HL-60/S4 (cell line): Measurements from ENCODE around the gene UMAD1.
"Not testable (repeated sequence)": the region's sequence is repeated elsewhere in the genome, so short reads cannot be mapped to it uniquely, and the experiment has no call there.

Source experiments
- in situ Hi-C: fragments of 300-500 bp; cut with MboI; formaldehyde crosslinking; loops from 2 replicates; pipeline ENCODE4 v1.14.3; 2022; ENCODE audit warnings: low sequenced_read_pairs

UMAD1 gene

DNA sequence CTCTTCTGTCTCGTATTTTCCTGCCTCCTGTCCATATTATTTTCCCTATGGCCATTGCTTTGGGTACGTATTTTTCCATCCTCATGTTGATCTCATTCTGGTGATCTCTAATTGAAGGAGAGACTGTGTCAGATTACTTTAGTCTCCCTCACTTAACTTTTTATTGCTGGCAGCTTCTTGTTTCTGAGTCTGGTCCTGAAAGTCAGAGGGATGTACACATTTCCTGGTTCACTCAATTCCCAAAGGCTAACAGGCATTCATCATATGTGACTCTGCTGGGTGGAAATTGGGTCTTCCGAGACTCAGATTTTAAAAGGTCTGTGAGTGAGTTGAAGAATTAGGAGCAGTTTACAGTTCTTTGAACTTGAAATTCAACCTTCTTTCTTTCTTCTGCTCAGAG is 10.9 kb downstream of the UMAD1 start:
- in situ Hi-C loops, result no loop called here

DNA sequence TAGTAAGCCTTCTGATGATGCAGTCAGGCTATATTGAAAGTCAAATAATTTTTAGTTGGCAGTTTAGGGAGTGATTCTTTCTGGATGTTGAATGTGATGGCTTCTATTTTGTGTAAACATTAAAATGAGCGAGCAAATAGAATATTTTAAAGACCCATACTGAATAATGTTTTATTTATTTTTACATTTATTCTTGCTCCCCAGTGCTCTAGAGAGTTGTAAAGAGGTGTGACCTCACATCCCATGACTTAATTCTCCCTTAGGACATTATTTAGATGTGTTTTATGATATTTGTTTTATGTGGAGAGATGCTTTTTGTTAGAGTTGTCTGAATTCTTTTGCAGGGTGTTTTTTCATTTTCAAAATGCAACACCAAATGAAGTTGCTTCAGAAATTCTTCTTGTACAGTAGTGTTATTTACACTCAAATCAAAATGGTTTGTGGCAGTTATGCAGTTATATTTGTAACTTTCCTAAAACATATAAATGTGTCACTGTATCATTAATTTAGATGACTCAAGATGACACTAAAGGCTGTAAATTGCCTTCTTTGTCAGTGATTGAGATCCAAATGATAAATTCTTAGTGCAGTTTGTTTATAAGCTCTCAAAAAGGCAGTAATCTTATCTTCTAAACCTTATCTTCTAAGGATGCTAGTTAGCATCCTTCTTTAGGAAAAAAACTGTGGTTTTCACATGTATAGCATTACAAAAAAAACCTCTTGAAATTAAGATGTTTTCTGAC is 12.4 kb downstream of the UMAD1 start:
- in situ Hi-C loops, result no loop called here

DNA sequence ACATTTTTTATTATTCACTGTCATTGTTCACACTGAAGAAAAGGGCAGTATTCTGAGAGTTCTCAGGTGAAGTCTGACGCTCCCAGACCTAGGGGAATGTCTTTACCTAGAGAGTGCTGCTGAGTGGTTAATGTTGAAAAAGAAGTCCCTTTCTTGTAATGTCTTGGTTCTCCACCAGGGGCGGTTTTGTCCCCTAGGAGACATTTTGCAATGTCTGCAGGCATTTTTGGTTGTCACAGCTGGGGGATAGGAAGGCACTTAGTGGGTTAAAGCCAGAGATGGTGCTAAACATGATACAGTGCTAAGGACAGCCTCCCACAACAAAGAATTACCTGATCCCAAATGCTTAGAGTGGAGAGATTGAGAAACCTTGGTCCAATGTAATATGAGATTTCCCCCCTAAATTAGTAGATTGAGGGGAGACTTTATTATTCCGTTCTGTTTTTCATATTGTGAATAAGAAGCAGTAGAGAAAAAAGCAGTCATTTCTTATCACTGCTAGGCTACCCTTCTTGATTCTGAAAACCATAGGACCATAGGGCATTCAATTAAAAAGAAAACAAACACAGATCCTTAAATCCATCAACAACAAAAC is 13.1 kb downstream of the UMAD1 start:
- in situ Hi-C loops, result no loop called here

DNA sequence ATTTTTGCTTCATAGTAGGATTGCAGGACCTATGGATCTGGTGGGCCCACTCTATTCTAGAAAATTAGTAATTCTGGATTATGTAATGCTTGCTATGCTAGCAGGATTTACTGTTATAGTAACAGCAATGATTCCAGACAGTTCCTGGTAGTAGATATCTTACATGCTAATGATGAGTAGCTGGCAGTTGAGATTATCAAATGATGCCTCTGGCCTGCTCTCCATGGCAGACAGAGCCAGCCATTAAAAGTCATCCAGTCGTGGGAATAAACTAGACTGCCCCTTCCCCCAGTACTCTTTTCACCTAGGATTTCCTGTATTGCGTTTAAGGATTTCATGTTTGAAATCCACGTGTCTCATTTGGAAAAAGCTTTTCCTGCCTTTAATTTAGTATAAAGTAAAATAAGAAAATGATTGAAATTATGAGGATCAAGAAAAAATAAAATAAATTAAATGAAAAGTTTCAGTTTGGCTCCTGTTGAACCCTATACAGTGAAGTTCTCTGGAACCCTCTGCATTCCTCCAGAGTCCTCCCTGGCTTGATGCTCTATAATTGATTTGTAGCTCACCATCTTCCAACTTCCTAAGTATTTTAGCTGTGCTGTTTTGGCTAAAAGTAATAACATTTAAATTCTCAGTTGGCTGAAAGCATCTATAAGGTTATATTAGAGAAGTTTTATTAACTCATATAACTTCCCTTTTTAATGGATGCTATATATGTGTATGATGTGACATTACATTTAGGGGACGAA is 14.6 kb downstream of the UMAD1 start:
- in situ Hi-C loops, result no loop called here

DNA sequence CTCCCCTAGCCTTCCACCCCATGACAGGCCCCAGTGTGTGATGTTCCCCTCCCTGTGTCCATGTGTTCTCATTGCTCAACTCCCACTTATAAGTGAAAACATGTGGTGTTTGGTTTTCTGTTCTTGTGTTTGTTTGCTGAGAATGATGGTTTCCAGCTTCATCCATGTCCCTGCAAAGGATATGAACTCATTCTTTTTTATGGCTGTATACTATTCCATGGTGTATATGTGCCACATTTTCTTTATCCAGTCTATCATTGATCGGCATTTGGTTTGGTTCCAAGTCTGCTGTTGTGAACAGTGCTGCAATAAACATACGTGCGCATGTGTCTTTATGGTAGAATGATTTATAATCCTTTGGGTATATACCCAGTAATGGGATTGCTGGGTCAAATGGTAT is 15.9 kb downstream of the UMAD1 start:
- in situ Hi-C loops, result not testable (repeated sequence)

DNA sequence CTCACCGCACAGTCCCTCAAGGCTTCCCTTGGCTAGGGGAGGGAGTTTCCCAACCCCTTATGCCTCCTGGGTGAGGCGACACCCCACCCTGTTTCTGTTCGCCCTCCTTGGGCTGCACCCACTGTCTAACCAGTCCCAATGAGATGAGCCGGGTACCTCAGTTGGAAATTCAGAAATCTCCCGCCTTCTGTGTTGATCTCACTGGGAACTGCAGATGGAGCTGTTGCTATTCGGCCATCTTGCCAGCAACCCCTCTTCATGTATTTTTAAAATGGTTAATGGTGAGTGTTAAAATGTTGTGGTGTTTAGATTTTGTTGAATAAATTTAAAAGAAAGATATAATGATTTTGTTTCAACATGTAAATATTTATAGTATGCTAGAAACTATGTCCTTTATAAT is 22.0 kb downstream of the UMAD1 start:
- in situ Hi-C loops, result no loop called here

DNA sequence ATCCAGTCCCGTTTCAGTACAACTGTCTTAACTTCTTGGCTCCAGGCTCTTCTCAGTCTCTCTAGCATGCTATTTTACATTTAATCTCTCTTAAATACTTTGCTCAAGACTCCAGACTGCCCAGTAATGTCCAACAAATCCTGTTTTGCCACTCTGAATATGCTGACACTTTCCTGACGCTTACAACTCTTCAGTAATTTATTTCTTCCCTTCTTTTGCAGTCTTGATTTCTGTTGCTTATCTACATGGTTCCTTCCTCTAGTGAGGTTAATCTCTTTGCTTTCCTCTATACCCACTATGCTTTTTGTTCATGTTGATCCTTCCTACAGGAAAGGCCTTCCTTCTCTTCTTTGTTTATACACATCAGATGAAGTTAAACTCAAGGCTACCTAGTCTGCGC is 23.7 kb downstream of the UMAD1 start:
- in situ Hi-C loops, result no loop called here

DNA sequence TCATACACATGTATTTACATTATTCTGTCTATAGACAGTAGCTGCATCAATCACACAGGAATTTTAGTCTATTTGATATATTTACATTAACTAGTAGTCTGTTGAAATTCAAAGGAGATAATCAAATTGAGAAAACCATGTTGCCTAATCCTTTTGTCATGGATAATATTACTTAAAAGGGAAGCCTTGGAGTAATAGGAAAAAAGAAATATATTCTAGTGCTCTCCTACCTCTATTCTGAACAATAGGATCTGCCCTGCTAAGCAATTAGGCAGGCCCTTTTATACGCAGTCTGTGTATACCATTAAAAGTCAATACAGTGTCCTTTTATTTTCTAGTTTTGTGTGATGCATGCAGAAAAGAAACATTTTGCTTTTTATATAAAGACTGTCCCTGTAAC is 24.5 kb downstream of the UMAD1 start:
- in situ Hi-C loops, result no loop called here

DNA sequence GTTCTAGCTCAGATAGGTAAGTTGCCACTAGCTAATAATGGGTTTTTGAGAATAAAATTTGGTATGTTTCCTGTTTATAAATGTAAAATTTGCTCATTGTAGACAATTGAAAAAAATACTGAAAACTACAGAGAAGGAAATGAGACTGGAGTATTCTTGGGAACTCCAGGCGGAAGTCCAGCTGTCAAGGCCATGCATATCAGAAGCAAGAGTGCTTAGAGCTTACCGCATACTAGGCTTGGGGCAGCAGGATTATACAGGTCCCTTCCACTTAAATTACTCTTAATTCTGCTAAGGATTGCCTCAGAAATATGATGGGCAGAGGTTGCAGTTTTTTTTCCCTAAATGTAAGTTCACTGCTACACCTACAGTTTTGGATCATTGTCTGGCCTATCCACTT is 26.6 kb downstream of the UMAD1 start:
- in situ Hi-C loops, result no loop called here

DNA sequence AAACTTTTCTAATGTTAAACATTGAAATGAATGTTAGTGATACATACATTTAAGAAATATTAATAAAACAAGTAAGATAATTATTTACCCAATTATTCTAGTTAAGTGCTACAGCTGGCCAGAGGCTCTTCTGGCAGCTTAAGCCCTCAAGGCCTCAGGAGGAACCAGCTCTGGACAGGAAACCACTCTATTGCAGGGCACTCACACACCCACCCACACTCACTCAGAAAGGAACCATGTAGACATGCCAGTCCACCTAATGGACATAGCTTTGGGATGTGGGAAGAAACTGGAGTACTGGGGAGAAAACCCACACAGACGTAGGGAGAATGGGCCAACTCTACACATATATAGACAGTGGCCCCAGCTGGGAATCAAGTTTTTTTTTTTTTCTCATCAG is 28.2 kb downstream of the UMAD1 start:
- in situ Hi-C loops, result no loop called here

DNA sequence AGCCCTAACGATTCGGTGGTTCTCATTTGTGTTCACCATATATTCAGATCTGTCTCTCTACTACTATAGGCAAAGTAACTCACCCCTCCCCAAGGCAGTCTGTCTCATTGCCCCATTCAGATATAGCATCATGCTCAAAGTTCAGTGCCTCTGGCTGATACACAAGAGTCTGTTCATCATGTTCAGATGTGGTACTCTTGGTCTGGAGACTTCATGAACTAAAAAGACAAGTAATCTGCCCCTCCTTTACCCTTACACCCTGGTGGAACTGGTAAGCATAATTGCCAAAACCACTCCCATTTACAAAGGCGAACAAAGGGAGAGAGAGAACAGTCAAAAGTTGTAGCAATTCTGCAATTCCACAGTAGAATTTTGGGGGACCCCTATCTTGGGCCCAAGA is 29.9 kb downstream of the UMAD1 start:
- in situ Hi-C loops, result no loop called here

DNA sequence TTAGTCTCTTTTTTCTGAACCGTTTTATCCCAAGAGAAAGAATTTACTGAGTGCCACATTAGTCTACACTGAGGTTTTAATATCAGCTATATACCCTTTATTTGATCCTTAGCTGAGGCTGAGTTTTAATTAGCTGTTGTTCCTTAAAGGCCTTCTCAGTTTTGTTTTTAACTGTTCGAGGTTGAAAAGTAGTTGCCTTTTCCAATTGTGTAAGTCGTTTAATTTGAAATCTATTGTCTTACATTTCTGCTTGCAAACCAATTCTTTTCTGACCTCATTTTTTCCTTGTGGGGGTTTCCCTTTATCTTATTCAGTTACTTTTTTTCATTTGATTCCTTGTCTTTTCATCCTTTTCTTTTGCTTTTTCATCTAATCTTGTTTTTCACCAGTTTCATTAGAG is 30.8 kb downstream of the UMAD1 start:
- in situ Hi-C loops, result no loop called here

DNA sequence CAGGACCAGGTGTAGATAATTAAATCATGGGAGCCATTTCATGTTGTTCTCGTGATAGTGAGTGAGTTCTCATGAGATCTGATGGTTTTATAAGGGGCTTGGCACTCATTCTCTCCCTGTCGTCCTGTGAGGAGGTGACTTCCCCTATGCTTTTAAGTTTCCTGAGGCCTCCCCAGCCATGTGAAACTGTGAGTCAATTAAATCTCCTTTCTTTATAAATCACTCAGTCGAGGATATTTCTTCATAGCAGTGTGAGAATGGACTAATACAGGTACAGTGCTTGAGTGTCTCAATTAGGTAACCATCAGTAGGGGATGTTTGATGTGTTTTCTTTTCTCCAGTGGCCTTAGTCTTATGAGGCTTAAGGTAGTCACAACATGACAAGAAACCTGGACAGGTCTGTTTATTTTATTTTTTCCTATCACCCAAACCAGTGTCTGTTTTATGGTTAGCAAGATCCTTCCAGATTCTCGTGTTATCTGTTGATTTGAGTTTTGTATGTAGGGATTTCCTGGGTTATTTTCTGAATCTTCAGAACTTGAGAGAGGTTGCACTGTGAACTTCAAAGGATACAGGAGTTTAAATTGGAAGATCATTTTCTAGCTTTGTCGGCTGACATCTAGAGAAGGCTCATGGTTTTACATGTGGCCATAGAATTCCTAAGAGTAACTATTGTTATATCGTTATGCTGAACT is 32.1 kb downstream of the UMAD1 start:
- in situ Hi-C loops, result no loop called here

DNA sequence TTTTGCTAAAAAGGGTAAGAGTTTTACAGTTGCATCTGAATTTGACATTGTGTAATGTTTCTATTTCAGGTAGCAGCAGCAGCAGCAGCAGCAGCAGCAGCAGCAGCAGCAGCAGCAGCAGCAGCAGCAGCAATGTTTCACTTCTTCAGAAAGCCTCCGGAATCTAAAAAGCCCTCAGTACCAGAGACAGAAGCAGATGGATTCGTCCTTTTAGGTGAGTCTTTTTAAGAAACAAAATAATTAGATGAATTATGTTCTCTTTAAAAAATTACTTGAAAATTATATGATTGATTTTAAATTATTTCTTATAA is 32.6 kb downstream of the UMAD1 start:
- in situ Hi-C loops, result no loop called here

DNA sequence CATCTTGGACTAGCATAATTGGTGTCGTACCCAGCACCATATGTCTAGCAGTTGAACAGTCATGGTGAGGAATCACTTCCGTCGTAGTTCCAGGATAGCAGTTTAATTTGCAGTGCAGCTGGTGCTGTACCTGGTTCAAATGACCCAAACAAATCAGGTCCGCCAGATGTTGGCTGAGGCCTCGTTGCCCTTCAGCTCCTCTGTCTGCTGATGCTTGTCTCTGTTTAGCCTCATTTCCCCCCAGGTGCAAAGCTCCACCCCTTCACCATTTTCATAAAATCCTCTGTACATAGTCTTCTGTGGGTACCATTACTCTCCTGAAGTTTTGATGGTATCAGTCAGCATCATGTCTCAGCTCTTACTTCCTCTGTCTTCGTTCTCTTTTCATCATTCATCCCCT is 35.1 kb downstream of the UMAD1 start:
- in situ Hi-C loops, result no loop called here

DNA sequence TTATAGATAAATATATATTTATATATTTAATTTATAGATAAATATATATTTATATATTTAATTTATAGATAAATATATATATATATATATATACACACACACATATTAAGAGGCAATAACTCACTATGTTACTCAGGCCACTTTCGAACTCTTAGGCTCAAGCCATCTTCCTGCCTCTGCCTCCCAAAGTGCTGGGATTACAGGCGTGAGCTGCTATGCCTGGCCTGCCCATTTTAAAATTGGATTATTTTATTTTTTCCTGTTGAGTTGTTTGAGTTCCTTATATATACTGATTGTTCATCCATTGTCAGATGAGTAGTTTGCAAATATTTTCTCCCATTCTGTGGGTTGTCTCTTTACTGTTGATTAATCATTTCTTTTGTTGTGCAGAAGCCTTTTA is 39.1 kb downstream of the UMAD1 start:
- in situ Hi-C loops, result not testable (repeated sequence)

DNA sequence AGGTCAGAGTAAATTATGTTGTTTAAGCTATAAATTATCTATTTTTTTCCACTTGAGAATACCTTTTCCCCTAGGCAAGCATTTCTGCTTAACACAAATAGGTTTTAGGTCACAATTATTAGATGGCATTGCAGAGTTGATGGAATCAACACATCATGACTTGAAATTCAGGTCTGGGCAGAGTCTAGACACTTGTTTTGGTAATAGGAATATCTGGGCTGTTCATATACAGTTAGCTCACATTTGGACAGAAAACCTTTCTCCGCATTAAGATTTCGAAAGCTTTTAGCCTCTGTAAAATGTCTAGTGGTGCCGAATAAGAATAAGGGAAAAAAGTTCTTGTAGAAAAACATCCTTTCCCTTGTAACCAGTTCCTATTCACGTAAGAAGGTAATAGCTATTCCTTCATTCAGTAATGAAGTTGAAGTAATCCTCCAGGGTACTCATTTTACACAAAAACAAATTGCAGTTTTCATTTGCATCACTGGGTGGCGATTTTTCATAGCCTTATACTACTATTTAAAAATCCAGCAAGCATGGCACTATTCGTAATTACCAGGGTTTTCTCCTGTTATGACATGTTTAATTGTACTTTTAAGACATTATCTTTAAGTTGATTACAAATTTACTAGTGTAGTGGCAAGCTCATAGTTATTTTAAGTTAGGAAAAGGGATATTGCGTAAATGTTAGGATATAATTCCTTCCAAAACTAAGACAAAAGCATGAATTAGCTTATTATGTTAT is 40.8 kb downstream of the UMAD1 start:
- in situ Hi-C loops, result no loop called here

DNA sequence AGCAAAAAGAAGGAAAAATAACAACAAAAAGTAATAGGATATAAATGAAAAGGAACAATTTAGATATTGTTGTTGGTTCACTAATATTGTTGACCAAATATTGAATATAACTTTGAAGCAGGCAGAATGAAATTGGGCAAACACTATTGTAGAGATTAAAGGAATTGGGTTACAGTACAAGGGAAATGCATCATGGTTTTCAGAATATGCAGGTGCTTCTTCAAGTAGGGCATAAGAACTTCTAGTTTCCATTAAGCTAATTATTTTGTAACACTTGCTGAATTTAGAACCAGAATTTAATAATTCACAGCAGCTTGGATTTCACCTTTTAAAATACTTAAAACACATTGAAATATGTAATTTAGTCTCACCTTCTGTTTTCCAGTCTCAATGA is 41.4 kb downstream of the UMAD1 start:
- in situ Hi-C loops, result no loop called here

DNA sequence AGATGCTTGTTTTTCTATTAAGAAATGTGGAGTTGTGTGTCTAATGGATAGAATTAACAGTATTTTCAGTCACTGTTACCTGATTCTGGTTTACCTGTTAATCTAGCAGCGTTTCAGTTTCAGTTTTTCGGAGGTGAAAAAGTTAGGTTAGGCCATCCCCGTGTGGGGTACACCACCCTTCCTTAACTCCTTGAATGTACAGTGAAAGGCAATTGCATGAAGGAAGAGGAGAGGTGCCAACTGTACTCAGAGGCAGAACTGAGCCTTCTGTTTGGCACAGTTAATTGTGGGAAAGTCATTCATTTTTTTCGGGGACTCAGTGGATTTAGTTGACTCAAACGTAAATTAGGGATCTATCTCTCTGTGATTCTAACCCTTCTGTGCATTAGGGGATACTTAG is 42.3 kb downstream of the UMAD1 start:
- in situ Hi-C loops, result no loop called here

DNA sequence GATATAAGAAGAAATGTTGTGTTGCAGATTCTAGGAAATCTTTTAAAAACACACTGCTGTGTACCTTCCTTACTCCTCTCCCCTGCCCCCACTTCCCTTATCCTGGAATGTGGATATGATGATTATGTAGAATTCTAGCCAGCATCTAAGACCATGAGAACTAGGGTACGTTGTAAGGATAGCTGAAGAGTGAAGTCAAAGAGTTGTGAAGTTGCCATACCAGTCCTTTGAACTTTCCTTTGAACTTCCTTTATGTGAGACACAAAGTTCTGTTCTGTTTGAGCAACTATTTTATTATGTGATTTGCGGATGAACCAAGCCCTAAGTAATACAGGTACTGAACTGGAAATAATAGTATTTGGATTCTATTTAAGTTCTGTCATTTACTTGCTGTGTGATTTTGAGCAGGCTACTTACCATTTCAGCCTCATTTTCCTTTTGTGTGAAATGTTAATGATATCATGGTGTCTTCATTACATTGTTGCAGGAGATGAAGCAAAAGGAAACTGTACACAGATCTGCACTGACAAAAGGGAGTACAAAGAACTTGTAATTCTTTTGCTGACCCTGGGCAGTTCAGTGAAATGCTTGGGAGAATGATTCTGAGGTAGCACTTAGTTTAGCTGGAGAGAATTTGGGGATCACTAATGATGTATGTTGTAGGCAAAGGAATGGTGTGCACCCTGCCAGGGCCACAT is 46.4 kb downstream of the UMAD1 start:
- in situ Hi-C loops, result no loop called here

DNA sequence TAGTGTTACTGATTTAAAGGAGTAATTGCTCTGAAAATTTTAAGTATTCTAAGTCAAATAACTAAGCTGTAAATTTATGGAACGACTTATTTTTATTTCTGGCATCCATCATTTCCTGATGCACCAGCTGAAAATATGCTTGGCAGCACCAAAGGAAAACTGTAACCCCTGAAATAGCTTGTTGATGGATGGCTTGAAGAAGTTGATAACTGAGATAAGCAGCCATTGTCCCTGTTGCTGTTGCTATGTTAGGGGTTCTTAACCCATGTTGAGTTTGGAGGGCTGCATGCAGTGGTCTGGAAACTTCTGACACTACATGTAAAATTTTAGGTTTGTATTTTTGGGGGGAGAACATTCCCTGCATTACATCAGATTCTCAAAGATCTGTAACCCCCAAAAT is 47.2 kb downstream of the UMAD1 start:
- in situ Hi-C loops, result no loop called here
